Posterior vena cava (tissue), 2 donors: Measurements from ENCODE around the gene OLFM4. TPM values are rescaled to one million over a fixed set of nuclear protein-coding genes. Genes with fewer than 3 reads are reported as not detected.
"Not testable (repeated sequence)": the region's sequence is repeated elsewhere in the genome, so short reads cannot be mapped to it uniquely, and the experiment has no call there.

Source experiments
- DNase-seq: peaks from one replicate; pipeline ENCODE4 v3.0.0-alpha.2; 2020; ENCODE audit warnings: low spot score
- intact Hi-C, 2 donors: fragments of 100-400 bp; cut with DNase I; formaldehyde crosslinking; loops; one replicate each; pipeline versions ENCODE4 v1.14.1 to v1.14.2; 2022 to 2023
- total RNA-seq, 2 donors: library from RNA; stranded (reverse); fragmentation: NEBNext Ultra II Directional; extraction: Animal tissue kit (Norgen Biotek cat#: 25700); gene quantifications; one replicate each; pipeline ENCODE4 v1.2.1, GENCODE V29; 2021
- donor health status: DM: yes; HTN: yes; CAD: no.
- donor health status: DM: yes; HTN: yes; CAD: no.

Gene OLFM4
- total RNA-seq, 2 donors from 2014 or later: 0.19 to 0.51 TPM

GRCh38 chr13:53012707-53013106, 15.9 kb upstream of the OLFM4 start:
- no peak for DNase-seq
- intact Hi-C loops: no loop called here

- intact Hi-C loops: no loop called here
- DNase-seq: no peak
Measured at GRCh38 chr13:53013113-53013512, 15.5 kb upstream of the OLFM4 start.

- intact Hi-C loops, DNase-seq: not testable (repeated sequence)
Measured at GRCh38 chr13:53014018-53014417, 14.6 kb upstream of the OLFM4 start.

GRCh38 chr13:53014495-53015443, 13.8 kb upstream of the OLFM4 start:
- intact Hi-C loops: no loop called here
- DNase-seq: no peak

GRCh38 chr13:53015971-53016370, 12.6 kb upstream of the OLFM4 start:
- intact Hi-C loops: no loop called here
- no peak for DNase-seq

- DNase-seq: no peak
- intact Hi-C loops: no loop called here
Measured at GRCh38 chr13:53017433-53017970, 11.1 kb upstream of the OLFM4 start.

- intact Hi-C loops: no loop called here
- DNase-seq: no peak
Measured at GRCh38 chr13:53018690-53019647, 9.6 kb upstream of the OLFM4 start.

GRCh38 chr13:53020764-53021335, 7.8 kb upstream of the OLFM4 start:
- intact Hi-C loops: no loop called here
- no peak for DNase-seq

- intact Hi-C loops: no loop called here
- DNase-seq: no peak
Measured at GRCh38 chr13:53023246-53023645, 5.4 kb upstream of the OLFM4 start.

GRCh38 chr13:53028063-53028462, 550 bp upstream of the OLFM4 start:
- intact Hi-C loops: no loop called here
- no peak for DNase-seq

- DNase-seq: no peak
- intact Hi-C loops: no loop called here
Measured at GRCh38 chr13:53032849-53033248, 4.2 kb downstream of the OLFM4 start.

GRCh38 chr13:53038993-53039392, 10.4 kb downstream of the OLFM4 start:
- no peak for DNase-seq
- intact Hi-C loops: no loop called here

GRCh38 chr13:53041968-53042516, 13.4 kb downstream of the OLFM4 start:
- intact Hi-C loops: no loop called here
- DNase-seq: no peak

GRCh38 chr13:53042877-53043276, 14.3 kb downstream of the OLFM4 start:
- intact Hi-C loops: no loop called here
- DNase-seq: no peak

- DNase-seq: no peak
- intact Hi-C loops: no loop called here
Measured at GRCh38 chr13:53043398-53043797, 14.8 kb downstream of the OLFM4 start.

GRCh38 chr13:53045189-53045588, 16.6 kb downstream of the OLFM4 start:
- intact Hi-C loops: no loop called here
- no peak for DNase-seq

GRCh38 chr13:53048880-53049279, 20.3 kb downstream of the OLFM4 start:
- intact Hi-C loops: no loop called here
- DNase-seq: no peak

- DNase-seq: no peak
- intact Hi-C loops: no loop called here
Measured at GRCh38 chr13:53050151-53050550, 21.5 kb downstream of the OLFM4 start.

GRCh38 chr13:53052675-53053074, 24.1 kb downstream of the OLFM4 start:
- intact Hi-C loops: no loop called here

More at GRCh38 chr13:53052675-53053074, 24.1 kb downstream of the OLFM4 start:
- DNase-seq: no peak
